ENCODE results near the gene ITGB5.
A peak's percentile ranks its signal among the peaks of the same experiment; 100 is the strongest.

Gene ITGB5

GRCh38 chr3:124748560-124749198, 138.5 kb downstream of the ITGB5 start:
- no peak for DNase-seq (ENCODE audit: low spot score)

GRCh38 chr3:124747111-124747981, 139.8 kb downstream of the ITGB5 start:
- no peak for DNase-seq (ENCODE audit: low spot score)

GRCh38 chr3:124745756-124746155, 141.4 kb downstream of the ITGB5 start:
- DNase-seq (ENCODE audit: low spot score): no peak

- no peak for DNase-seq (ENCODE audit: low spot score)
These were observed 146.1 kb downstream of the ITGB5 start for GRCh38 chr3:124741027-124741426.

GRCh38 chr3:124731760-124732159, 155.4 kb downstream of the ITGB5 start:
- DNase-seq (ENCODE audit: low spot score): no peak

GRCh38 chr3:124730941-124731297, 156.2 kb downstream of the ITGB5 start:
- DNase-seq (ENCODE audit: low spot score): no peak

GRCh38 chr3:124730129-124730940, 156.8 kb downstream of the ITGB5 start, which contains the start of gene UMPS:
Gene UMPS (plus strand): TSS chr3:124730452. CDS start chr3:124730472, 20 bp downstream.
- peak; percentile 85 for DNase-seq (ENCODE audit: low spot score)

GRCh38 chr3:124722589-124722988, 164.6 kb downstream of the ITGB5 start:
- DNase-seq (ENCODE audit: low spot score): no peak

- DNase-seq (ENCODE audit: low spot score): no peak
These were observed 172.8 kb downstream of the ITGB5 start for GRCh38 chr3:124714223-124714853.

All from SW480 (cell line).